KG1 (cell line): Measurements from ENCODE around the gene SSBP2.

ENCODE experiments used
- DNase-seq: peaks from one replicate; lab custom pipeline; 2025; lab: John Stamatoyannopoulos, UW

Gene SSBP2

DNA sequence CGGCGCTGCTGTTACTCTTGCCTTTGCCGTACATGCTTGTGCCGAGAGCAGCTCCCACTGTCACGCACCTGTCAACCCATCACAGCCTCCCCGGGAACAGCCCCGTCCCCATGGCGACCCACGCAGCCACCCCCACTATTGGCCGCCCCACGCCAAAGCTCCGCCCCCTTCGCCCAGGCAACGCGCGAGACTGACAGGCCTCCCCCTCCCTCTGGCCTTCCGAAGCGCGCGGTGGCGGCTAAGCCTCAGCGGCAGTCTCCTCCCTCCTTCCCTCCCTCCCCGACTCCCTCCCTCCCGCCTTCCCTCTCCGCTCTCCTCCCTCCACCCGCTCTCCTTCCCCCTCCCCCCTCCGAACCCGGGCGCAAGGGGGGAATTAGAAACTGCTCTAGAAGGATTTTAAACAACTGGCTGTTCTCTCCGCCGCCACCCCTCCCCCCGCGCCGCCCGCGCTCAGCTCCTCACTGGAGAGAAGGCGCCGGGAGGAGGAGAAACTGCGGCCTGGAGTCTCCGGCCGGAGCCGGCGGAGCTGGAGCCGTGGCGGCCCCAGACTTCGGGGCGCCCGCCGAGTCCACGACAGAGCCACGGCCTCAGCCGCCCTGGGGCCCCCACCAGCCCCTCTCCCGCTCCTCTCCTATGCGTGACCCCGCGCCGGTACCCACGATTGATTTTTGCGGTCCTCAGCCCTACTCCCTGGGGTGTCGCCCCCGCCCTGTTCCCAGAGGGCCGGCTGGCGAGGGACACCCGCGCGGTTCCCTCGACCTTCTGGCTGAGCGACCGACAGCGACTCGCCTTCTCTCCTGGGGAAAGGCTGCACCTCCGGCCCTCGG, at the start of gene SSBP2:
Gene SSBP2 (minus strand): TSS at position 89 of the 827 bp plus-strand sequence. CDS start 55 bp downstream, at position 34.
- DNase-seq, result peak; percentile 100

DNA sequence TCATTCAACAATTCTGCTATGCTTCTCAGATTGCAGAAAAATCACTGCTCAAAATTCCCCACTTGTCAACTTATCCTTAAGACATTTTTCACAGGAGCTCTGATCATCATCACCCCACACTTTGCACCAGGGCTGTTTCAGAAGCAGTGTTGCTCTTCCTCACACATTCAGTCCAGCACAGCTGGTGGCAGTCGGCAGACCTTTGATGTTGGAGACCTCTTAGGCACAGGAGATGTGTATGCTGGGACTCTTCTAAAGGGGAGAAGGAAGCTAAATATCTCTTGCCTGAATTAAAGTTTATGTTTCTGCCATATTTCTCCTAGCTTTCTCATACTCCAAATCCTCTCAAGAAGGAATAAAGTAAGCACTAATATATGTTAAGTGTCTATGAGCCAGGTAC, 44.8 kb upstream of the SSBP2 start:
- DNase-seq, result no peak

DNA sequence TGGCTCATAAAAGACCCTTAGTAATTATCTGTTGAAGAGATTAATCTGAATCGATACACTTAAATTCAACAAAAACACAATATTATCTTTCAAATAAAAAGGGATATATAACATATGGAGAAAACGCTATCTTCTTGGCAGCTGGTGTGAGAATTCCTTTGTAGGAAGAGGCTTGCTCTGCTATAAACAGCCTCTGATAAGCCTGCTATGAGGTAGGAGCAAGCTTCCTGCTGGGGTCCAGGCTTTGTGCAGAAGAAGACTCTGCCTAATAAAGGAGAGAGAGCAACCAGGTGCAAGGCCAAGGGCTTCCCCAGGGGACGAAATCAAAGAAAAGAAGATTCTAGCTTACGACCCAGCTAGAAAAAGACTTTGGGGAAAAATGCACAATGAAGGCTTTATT, 43.3 kb upstream of the SSBP2 start:
- DNase-seq, result no peak

DNA sequence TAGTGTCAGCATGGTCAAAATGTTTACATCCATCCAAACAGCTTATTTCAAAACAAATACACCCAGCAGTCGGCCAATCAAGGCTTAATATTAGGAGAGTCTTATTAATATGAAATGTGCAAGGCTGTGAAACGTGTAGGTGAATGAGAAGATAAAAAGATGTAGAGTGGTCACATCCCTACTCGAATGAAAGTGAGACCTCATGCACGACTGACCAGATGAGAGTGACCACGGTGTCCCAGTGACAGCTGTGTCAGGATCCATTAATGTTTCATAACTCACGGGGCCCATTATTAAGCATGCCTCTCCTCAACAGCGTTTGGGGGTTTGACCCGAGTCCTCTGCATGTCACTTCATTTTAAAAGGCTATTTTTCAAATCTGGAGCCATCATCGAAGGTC, 39.4 kb upstream of the SSBP2 start:
- DNase-seq, result no peak

DNA sequence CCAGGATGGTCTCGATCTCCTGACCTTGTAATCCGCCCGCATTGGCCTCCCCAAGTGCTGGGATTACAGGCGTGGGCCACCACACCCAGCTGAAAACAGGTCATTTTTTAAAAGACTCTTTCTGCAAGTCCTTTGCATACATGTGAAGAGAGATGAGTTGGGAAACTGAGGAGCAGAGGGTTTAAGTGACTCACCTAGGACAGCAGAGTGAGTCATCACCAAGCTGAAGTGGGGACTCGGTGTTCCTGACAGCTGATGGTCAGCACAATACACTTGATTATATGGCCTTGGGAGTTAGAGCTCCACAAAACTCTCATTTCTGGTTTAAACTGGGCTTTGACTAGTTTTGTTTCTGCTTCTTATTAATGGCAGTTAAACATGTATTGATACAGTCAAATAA, 38.1 kb upstream of the SSBP2 start:
- no peak for DNase-seq

DNA sequence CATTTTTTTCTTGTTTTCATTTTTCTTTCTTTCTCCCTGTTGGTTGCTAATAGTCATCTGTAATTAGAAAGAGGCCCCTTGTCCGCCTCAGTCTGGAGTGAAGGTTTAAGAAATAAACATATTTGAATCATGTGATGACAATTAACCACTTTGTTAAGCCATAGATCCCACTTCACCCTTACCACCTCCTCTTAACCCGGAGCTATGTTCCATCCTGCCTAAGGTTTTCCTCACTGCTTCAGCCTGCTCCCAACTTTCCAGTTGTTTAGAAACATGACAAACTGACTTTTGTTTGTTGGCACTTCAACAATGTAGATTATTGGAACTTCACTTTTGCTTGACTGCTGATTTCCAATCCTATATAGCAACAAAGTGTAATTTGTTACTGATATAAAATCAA, 37.4 kb upstream of the SSBP2 start:
- no peak for DNase-seq

DNA sequence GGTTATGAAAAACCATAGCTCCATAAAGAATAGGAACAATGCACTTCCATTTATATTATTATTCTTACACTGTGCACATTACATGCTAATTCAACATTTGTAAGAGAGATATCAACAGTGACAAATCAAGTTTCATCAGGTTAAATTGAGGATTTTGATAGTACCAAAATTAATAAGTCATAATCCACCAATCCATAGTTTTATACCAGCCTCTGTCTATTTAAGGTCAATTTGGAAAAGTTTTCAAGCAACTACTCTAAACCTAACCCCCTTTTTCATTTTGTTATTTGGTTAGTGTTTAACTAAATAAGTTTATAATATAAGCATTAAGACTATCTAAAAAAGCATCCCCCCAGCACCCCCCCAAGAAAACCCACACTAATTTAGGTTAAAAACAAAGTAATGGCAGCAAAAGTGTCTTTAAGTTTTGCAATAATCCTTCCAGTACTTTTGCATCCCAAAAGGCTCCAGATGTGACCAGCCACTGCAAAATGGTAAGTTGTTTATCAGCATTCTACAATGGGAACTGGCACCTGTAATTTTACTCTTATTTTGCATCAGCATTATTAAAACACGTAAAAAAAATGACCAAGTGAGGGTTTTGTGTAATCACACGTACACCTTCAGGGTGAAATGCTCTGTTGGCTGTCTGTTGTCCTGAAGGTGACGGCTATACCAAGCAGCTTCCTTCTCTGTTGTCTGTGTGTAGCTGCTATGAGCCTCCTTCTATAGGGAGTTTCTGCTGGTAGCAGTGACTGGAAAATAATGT, 36.8 kb upstream of the SSBP2 start:
- peak; percentile 38 for DNase-seq

DNA sequence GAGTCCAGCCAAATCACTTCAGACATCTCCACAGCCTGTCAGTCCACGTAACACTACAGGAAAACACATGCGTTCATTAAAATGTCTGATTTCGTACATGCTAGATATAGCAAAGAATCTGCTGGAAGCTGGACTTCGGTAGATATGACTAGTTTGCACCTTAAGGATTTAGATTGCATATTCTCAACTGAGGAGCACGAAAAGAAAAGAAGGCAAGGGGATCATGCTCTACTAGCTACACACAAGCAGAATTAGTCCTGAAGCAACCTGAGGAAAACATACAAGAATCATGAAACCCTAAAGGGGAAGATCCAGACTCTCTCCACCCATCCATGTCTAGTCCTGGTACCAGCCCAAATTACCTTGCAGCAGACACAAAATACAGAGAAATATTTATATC, 36.1 kb upstream of the SSBP2 start:
- no peak for DNase-seq

DNA sequence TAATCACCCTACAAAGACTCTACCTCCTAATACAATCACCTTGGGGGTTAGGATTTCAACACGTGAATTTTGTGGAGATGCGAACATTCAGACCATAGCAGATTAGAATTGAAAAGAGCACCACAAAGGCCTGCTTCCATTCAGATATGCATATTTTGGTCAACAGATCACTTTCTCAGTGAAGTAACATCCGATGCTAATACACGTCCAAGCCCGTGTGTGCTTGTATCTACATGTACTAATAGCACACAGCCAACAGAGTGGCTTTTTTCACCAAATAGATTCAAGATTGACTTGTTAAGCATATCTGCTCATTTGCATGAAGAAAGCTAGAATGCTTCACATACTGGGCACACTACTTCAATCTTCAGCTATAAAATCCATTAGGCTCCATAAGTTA, 35.6 kb upstream of the SSBP2 start:
- DNase-seq, result no peak

DNA sequence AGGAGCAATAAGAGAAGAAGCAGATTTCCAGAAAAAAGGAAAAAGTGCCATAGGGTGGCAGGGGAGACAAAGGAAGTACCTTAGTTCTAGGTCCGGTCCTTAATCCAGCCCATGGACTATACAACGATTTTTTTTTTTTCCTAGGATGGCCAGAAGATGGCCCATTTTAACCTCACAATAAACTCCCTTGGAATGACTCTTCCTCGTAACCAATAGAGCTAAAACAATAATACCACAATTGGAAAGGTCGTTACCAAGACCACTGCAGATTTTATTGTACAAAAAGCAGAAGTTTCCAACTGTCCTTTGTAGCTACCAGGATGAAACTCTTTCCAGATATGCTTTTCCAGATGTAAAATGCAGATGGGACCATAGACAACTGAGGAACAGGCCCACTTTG, 34.4 kb upstream of the SSBP2 start:
- DNase-seq, result no peak

DNA sequence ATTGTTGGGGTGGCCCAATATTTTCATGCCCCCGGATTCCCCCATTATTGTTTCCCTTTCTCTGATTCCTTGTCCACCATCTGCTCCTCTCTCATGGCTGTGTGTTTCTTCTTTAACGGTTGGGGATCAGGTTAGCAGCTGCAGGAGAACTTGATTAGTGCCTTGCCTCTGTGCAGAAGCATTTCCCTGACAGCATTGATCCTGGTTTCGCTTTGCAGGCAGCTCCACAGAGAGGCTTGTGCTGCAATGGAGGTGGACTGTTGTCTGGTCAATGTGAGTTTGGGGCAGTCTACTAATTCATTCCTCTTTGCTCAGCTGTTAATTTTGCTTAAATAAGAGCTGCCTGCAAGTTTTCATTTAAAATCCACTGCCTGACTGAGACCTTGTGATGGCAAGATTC, 32.5 kb upstream of the SSBP2 start:
- no peak for DNase-seq

DNA sequence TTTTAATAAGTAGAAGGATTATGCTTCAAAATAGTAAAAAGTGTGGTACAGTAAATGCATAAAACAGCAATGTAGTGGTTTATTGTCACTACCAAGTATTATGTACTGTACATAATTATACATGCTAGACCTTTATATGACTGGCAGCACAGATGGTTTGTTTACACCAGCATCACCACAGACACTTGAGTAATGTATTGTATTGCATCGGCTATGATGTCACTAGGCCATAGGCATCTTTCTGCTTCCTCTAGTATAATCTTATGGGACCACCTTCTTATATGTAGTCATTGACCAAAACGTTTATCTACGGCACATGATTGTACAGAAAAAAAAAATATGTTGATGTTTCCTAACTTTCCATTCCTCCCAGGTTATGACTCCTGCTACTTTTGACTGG, 31.9 kb upstream of the SSBP2 start:
- DNase-seq, result no peak

DNA sequence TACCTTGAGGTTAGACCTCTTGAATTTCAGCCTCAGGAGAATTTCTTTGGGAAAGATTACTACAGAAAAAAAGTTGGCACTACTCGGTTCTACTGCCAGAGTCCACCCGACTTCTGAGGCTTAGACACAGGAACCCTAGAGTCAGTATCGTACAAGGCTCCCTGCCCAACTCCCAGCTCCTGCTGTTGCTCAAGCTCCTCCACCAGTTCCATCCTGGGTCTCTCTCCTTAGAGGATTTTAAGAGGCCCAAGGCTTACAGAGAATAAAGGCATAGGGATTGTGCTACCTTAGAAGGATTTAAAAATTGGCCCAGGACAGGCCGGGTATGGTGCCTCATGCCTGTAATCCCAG, 29.0 kb upstream of the SSBP2 start:
- no peak for DNase-seq

DNA sequence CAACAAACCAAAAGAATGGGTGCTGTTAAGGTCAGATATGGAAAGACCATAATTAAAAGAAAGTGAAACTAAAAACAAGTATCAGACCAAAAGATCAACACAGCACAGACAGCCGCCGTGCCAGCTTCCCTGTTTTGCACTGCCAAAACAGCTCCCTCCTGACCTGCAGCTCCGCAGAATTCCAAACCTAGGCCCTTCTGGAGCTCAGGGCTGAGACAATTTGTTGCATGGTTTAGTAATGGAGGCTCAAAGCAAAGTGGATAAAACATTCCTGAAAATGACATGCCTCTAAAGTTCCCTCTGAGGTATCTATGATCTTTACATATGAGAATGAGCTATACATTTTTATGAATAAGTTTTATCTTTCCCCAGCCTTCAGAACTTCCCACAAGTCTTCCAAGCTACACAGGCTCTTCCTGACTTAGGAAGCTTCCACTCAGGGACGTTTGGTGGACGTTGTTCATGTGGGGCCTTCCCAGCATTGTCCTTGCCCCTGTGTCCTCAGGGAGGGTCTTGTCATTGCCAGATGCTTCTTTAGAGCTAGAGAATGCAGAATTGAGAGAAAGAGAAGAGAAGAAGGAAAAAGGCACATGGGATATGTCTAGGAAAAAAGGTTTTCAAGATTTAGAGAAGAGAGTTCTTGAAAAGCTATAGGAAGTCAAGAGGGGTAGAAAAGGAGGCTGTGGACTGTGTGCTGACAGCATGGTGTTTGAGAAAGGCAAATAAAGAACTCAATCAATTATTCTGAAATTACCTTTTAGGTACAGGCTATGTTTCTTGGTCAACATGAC, 28.4 kb upstream of the SSBP2 start:
- DNase-seq, result peak; percentile 71

DNA sequence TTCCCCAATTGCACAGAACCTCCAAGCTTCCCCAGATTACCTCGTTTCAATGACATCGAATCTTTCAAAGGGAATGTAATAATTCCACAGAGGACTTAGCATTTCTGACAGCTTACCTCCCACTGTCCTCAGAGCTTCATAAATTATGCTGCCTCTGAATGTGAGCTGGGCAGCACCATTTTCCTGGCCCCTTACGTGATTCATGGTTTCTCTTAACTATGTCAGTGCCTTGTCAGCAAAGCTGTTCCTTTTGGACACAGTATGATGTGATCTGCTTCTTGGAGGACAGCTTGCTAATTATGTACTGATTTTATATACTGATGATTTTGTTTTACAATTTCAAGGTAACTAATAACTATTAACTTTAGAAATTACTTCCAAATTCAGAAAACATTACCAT, 27.7 kb upstream of the SSBP2 start:
- DNase-seq, result peak; percentile 79

DNA sequence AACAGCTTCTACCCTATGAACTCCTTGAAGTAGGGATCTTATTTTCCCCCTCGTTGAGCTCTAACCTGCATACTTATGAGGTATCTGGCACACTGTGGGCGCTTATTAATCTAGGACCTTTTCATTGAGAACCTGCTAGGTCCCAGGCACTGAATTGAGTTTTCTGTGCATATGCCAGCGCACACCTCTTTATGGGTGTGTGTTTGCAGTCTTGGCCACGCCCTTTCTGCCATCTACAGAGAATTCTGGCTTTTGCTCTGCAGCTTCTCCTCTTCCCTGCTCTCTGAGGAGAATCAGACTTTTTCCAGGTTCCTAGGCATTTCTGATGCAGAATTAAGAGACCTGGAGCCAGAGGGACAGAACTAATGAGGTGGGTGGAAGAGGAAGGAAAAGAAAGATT, 25.4 kb upstream of the SSBP2 start:
- DNase-seq, result no peak

DNA sequence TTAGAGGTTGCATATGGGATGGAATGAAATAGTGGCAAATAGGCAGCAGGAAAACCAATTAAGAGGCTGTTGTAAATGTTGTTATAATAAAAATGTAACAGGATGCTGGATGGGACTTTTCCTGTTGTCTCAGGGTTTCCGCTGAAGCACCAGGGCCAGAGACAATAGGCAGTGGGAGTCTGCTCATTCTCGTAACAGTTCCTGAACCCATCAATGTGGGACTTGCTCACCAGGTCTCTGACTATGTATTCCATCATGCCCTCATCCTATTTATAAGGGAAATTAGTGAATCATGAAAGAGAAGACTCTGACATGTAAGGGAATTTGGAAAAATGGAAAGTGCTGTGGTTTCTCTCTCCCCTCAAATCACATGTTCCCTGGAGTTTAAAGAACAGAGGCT, 23.5 kb upstream of the SSBP2 start:
- no peak for DNase-seq

DNA sequence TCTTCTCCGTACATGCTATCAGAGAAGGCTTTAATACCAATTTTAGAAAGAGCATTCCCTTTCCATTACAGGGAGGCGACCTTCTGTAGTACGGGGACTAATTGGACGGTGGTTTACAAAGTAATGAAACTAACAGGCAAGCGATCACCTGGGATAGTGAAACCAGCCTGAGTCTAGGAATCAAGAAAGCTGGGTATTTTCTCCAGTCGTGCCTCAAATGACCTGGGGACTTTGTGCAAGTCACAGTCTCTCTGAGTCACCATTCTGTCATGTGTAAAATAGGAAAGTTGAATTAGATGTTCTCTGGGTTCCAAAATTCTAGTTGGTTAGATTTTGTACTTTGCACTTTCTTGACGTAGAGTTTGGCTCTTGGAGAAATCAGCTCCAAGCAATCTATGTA, 22.7 kb upstream of the SSBP2 start:
- DNase-seq, result no peak

DNA sequence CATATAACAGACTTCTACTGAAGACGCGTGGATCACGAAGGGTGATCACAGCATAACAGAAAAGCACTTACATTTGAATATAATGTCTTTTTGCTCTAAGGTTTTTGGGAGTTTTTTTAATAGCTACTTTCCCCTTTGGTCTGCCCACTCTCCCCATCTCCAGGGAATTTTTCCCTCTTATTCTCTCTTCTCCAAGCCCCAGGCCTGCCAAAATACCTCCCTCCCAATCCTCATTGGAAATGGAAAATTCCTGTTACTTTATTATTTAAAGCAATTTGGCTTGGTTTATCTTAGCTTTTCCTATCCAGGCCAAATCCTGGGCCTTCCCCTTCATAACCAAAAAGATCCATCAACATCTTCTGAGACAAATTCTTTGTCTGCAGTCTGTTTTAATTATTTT, 22.3 kb upstream of the SSBP2 start:
- no peak for DNase-seq

DNA sequence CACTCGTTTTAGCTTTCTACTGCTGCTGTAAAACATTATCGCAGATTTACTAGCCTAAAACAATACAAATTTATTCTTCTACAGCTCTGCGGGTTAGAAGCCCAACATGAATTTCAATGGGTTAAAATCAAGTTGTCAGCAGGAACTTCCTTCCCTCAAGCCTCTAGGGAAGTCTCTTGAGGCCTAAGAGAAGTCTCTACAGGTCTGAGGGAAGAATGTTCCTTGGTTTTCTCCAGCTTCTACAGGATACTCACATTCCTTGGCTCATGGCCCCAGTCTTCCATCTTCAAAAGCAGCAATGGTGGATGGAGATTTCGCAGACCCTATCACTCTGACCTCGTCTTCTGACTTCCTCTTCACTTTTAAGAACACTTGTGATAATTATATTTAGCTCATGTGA, 21.6 kb upstream of the SSBP2 start:
- DNase-seq, result no peak

DNA sequence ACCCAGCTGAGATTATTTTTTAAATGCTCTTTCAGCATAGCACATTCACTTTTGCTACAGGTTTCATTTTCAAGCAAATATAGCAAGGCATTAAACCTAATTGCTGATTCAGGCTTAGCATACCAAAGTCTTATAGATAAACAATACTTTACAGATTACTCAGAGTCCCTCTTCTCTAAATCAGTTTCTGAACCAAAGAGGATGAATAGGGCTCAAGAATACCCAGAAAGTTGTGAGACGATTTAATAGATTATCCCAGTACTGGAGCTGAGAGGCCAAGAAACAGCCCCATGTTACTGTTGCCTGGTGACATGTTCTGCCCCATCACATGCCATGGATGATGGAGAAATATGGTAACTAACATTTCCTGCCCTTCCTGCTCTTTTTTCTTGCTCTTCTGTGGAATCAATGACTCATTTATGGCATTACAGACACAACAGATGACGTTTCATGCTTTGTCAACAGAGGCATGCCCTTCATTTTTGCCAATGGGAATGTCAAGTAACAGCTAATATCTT, 18.1 kb upstream of the SSBP2 start:
- DNase-seq, result no peak

DNA sequence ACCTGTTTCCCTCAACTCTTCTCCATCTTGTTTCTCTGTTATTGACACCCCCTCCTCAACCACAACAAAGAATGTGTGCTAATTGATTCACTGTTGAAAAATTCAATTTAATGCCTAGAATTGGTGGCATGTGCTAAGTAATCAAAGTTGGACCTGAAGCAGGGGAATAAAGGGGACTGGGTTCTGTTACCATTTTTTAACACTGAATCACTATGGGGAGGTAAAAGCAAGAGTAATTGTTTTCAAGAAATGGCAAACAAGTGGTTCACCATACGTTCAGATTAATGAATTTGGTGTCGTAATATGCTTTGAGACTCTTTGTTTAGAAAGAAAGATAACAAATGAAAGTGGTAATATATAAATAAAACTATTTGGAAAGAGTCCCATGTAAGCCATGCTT, 17.0 kb upstream of the SSBP2 start:
- no peak for DNase-seq

DNA sequence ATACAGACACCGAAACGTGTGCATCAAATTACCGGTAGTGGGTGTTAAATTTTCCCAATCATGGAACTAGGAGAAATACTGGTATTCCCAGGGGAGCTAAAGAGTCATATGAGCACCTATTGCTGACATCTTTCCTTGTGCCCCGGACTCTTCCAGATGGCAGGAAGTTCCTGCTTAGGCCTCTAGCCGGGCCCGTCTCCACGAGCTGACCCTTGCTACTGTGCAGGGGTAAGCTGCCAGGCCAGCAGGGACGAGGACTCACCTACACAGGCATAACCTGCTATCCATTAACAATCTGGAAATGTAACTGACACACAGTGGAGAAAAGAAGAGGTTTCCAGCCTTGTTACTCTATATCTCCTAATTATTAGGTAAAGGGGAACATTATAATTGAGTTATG, 16.2 kb upstream of the SSBP2 start:
- no peak for DNase-seq
